K562 (cell line): ENCODE results near the gene OOEP. TPM values are rescaled to one million over a fixed set of nuclear protein-coding genes. Genes with fewer than 3 reads are reported as not detected.

Source experiments
- ATAC-seq: fragments of 200-7000 bp; cut with Tn5 transposase; 3 replicates; pipeline ENCODE4 v1.9.1; 2020; ENCODE audit warnings: moderate library complexity
- BruUV-seq: library from RNA; stranded (reverse); fragments of 400-500 nt; replicated peaks from 2 replicates; lab custom pipeline; 2021; lab: Mats Ljungman, UMichigan
- CTCF ChIA-PET: fragments of 300-600 bp; formaldehyde crosslinking; extraction: SDS; loops from one replicate; lab custom pipeline; 2021; ENCODE audit warnings: low intra/inter-chr PET ratio; lab: Yijun Ruan, JAX
- POLR2A ChIA-PET: fragments of 300-600, 350-650 bp; sonication (Branson Sonifier 250); formaldehyde crosslinking; extraction: SDS; loops from one replicate; lab custom pipeline; 2021; ENCODE audit warnings: antibody characterized with exemption, inconsistent platforms; lab: Yijun Ruan, JAX
- DNase-seq, 4 experiments: peaks; one replicate each; pipeline versions ENCODE4 v3.0.0 to v3.0.0-alpha.2; 2011 to 2018; ENCODE audit warnings: low spot score in 3 of 4, mixed read lengths in 3 of 4; ENCODE audit errors: extremely low read depth in 1 of 4
- FAIRE-seq: peaks from 2 replicates; lab custom pipeline; 2011; peaks lifted over from hg19 to GRCh38; lab: Jason Lieb, UNC
- H2AFZ ChIP-seq: 2 replicates; pipeline ENCODE4 v1.6.0; 2011; ENCODE audit warnings: low read depth, low read length, control low read depth, inconsistent platforms
- H3K27ac ChIP-seq: fragments of 200-600 bp; 3 replicates; pipeline ENCODE4 v1.8.0; 2011; ENCODE audit warnings: low read depth, mild to moderate bottlenecking, control low read depth, inconsistent platforms, low read length, moderate library complexity, mixed read lengths; ENCODE audit errors: extremely low read depth
- H3K27me3 ChIP-seq, 2 experiments: fragments of 300-600 bp in 1 of 2; 2 replicates in 1 of 2; 3 replicates in 1 of 2; pipeline versions ENCODE4 v1.6.0 to v1.8.0; 2011; ENCODE audit warnings: inconsistent platforms in 2 of 2, low read length in 2 of 2, mild to moderate bottlenecking in 1 of 2, mixed read lengths in 1 of 2, moderate library complexity in 1 of 2; ENCODE audit not compliant: control insufficient read depth in 2 of 2, insufficient read depth in 2 of 2
- H3K36me3 ChIP-seq: fragments of 300-600 bp; 3 replicates; pipeline ENCODE4 v1.8.0; 2011; ENCODE audit warnings: mild to moderate bottlenecking, low read length, inconsistent platforms; ENCODE audit not compliant: control insufficient read depth, insufficient read depth
- H3K4me1 ChIP-seq, 2 experiments: fragments of 200-600 bp in 1 of 2; replicated peaks in 1 of 2; 2 replicates in 1 of 2; 3 replicates in 1 of 2; pipeline versions ENCODE4 v1.5.1 to v1.8.0; 2011; ENCODE audit warnings: inconsistent platforms in 2 of 2, low read length in 2 of 2, mild to moderate bottlenecking in 1 of 2, mixed read lengths in 1 of 2, moderate library complexity in 1 of 2; ENCODE audit not compliant: control insufficient read depth in 2 of 2, insufficient read depth in 2 of 2
- H3K4me2 ChIP-seq: 2 replicates; pipeline ENCODE4 v1.6.1; 2011; ENCODE audit warnings: low read length, control low read depth, inconsistent platforms, mixed read lengths; ENCODE audit not compliant: insufficient read depth
- H3K4me3 ChIP-seq: fragments of 200-600 bp; sonication (generic), shearing (Covaris generic); 2 replicates; pipeline ENCODE4 v1.5.1; 2016; ENCODE audit warnings: control low read depth, inconsistent platforms
- H3K79me2 ChIP-seq: fragments of 200-600 bp; 3 replicates; pipeline ENCODE4 v1.8.0; 2011; ENCODE audit warnings: low read length, inconsistent platforms; ENCODE audit not compliant: control insufficient read depth, insufficient read depth
- H3K9ac ChIP-seq, 2 experiments: 2 replicates each; pipeline versions ENCODE4 v1.6.0 to v1.6.1; 2011; ENCODE audit warnings: low read depth in 2 of 2, low read length in 2 of 2, control low read depth in 1 of 2, inconsistent platforms in 1 of 2, mild to moderate bottlenecking in 1 of 2, mixed read lengths in 1 of 2; ENCODE audit not compliant: insufficient read depth in 1 of 2
- H3K9me1 ChIP-seq: one replicate; pipeline ENCODE4 v1.6.0; 2011; ENCODE audit warnings: inconsistent platforms, mild to moderate bottlenecking, low read length, moderate library complexity; ENCODE audit not compliant: control insufficient read depth, insufficient read depth
- H3K9me3 ChIP-seq: replicated peaks from 2 replicates; pipeline ENCODE4 v1.5.1; 2011; ENCODE audit warnings: low read depth, low read length, inconsistent platforms; ENCODE audit not compliant: control insufficient read depth, insufficient read depth
- H4K20me1 ChIP-seq: replicated peaks from 2 replicates; pipeline ENCODE4 v1.6.1; 2011; ENCODE audit warnings: low read length, inconsistent platforms, mixed read lengths; ENCODE audit not compliant: control insufficient read depth, insufficient read depth
- C11orf30 ChIP-seq: fragments of 450-650 bp; IDR thresholded peaks from 2 replicates; pipeline ENCODE4 v1.6.1; 2016; ENCODE audit warnings: low read depth, mild to moderate bottlenecking
- CHD4 ChIP-seq: fragments of 200-600 bp; sonication (generic); IDR thresholded peaks from 3 replicates; pipeline ENCODE4 v1.6.1; 2012; ENCODE audit warnings: low read depth, mild to moderate bottlenecking, mixed read lengths, low read length, inconsistent platforms; ENCODE audit not compliant: insufficient read depth, insufficient replicate concordance, poor library complexity, severe bottlenecking
- DMBX1 ChIP-seq: fragments of 250-450 bp; sonication (Bioruptor Pico); IDR thresholded peaks from 2 replicates; pipeline ENCODE4 v1.8.0; 2022; ENCODE audit warnings: inconsistent platforms, mild to moderate bottlenecking, moderate library complexity, borderline replicate concordance
- FOXK2 ChIP-seq, 2 experiments: fragments of 450-650 bp; IDR thresholded peaks in 1 of 2; conservative IDR thresholded peaks in 1 of 2; 2 replicates each; pipeline ENCODE4 v1.6.1; 2016; ENCODE audit warnings: low read depth in 2 of 2, mild to moderate bottlenecking in 1 of 2
- GABPB2 ChIP-seq: fragments of 250-450 bp; sonication (Bioruptor Pico); conservative IDR thresholded peaks from 2 replicates; pipeline ENCODE4 v1.5.1; 2021; ENCODE audit warnings: mild to moderate bottlenecking
- JUND ChIP-seq, 2 experiments: IDR thresholded peaks; 2 replicates in 1 of 2; 3 replicates in 1 of 2; pipeline ENCODE4 v1.6.1; 2011; ENCODE audit warnings: borderline replicate concordance in 2 of 2, low read depth in 2 of 2, low read length in 2 of 2, improper control_type of control experiment in 1 of 2, missing biosample characterization in 1 of 2, missing genetic modification characterization in 1 of 2, missing genetic modification reagents in 1 of 2
- LCOR ChIP-seq: sonication (generic); formaldehyde crosslinking; IDR thresholded peaks from 2 replicates; pipeline ENCODE4 v1.8.0; 2022; ENCODE audit warnings: mild to moderate bottlenecking, missing genetic modification reagents
- NFIC ChIP-seq: fragments of 450-650 bp; IDR thresholded peaks from 2 replicates; pipeline ENCODE4 v1.6.1; 2017; ENCODE audit warnings: mild to moderate bottlenecking, inconsistent platforms
- NRF1 ChIP-seq, 2 experiments: fragments of 450-650 bp; IDR thresholded peaks in 1 of 2; conservative IDR thresholded peaks in 1 of 2; 2 replicates each; pipeline ENCODE4 v1.6.1; 2014; ENCODE audit warnings: mild to moderate bottlenecking in 2 of 2
- RB1 ChIP-seq: fragments of 450-650 bp; IDR thresholded peaks from 2 replicates; pipeline ENCODE4 v1.6.1; 2017; ENCODE audit warnings: low read depth, mild to moderate bottlenecking
- RHOXF2B ChIP-seq: fragments of 250-450 bp; sonication (Bioruptor Pico); conservative IDR thresholded peaks from 2 replicates; pipeline ENCODE4 v1.5.1; 2021
- SETDB1 ChIP-seq: IDR thresholded peaks from one replicate; pipeline ENCODE4 v1.6.1; 2012; ENCODE audit warnings: low read length, control low read depth, inconsistent platforms
- SP2 ChIP-seq: IDR thresholded peaks from 2 replicates; pipeline ENCODE4 v1.6.1; 2011; ENCODE audit warnings: mild to moderate bottlenecking, low read depth, low read length, moderate library complexity; ENCODE audit not compliant: poor library complexity, severe bottlenecking; ENCODE audit errors: extremely low read depth
- TRIM24 ChIP-seq, 2 experiments: fragments of 450-650 bp; IDR thresholded peaks; 2 replicates each; pipeline ENCODE4 v1.6.1; 2016
- ZNF146 ChIP-seq: IDR thresholded peaks from one replicate; pipeline ENCODE4 v1.6.1; 2018; ENCODE audit warnings: missing compliant biosample characterization; ENCODE audit not compliant: unreplicated experiment
- ZNF23 ChIP-seq: fragments of 250-450 bp; sonication (Bioruptor Pico); IDR thresholded peaks from 2 replicates; pipeline ENCODE4 v1.4.0; 2020; ENCODE audit warnings: mild to moderate bottlenecking
- ZNF785 ChIP-seq: fragments of 250-450 bp; sonication (Bioruptor Pico); IDR thresholded peaks from 2 replicates; pipeline ENCODE4 v1.4.0; 2020; ENCODE audit warnings: mild to moderate bottlenecking
- ZNF830 ChIP-seq: fragments of 250-450 bp; sonication (Bioruptor Pico); IDR thresholded peaks from 2 replicates; pipeline ENCODE4 v1.5.0; 2021; ENCODE audit warnings: mild to moderate bottlenecking
- WGBS: fragments of 100-300 bp; shearing (Covaris generic); methylation state at CpG from one replicate; pipeline ENCODE4 v1.1.6; 2016; ENCODE audit warnings: low coverage, mixed read lengths; ENCODE audit not compliant: insufficient coverage; ENCODE audit errors: missing lambda C conversion rate; 5-methylcytosine and 5-hydroxymethylcytosine counted together
- in situ Hi-C: fragments of 300-500 bp; cut with MboI; formaldehyde crosslinking; loops from 4 replicates; pipeline ENCODE4 v1.15.0; 2018; ENCODE audit warnings: inconsistent platforms, mixed read lengths
- intact Hi-C: fragments of 100-400 bp; cut with micrococcal nuclease; formaldehyde crosslinking; loops from 2 replicates; pipeline ENCODE4 v1.14.2; 2022
- polyA plus RNA-seq, 8 experiments: library from polyadenylated mRNA; depleted of rRNA in 4 of 8; stranded (reverse) in 5 of 8; unstranded in 3 of 8; fragments of >200 nt; fragmentation: Nextera tagmentation in 2 of 8; fragmentation: Illumina TruSeq in 1 of 8; extraction: Ambion mirVana in 2 of 8; extraction: Trizol in 1 of 8; gene quantifications; 2 replicates each; pipeline versions ENCODE4 v1.2.1 to v1.2.3, GENCODE V29; 2011 to 2014; ENCODE audit warnings: inconsistent platforms in 1 of 8, missing spikeins in 1 of 8
- total RNA-seq, 7 experiments: library from RNA; depleted of rRNA in 6 of 7; stranded (reverse); fragments of >200 nt in 6 of 7; fragmentation: Illumina TruSeq in 2 of 7; extraction: Trizol in 2 of 7; gene quantifications; 2 replicates each; pipeline versions ENCODE4 v1.2.1 to v1.2.3, GENCODE V29; 2011 to 2021; ENCODE audit warnings: low replicate concordance in 1 of 7
- TF ChIP-seq, protein P1 (sequence below): IDR thresholded peaks from 2 replicates; pipeline ENCODE4 v1.6.1; 2012; ENCODE audit warnings: low read depth, low read length, improper control_type of control experiment, borderline replicate concordance
- TF ChIP-seq, protein P2 (sequence below): IDR thresholded peaks from 2 replicates; pipeline ENCODE4 v1.6.1; 2016; ENCODE audit warnings: missing genetic modification characterization, missing compliant biosample characterization

OOEP gene
- total and polyA plus RNA-seq, 9 of the 15 experiments (the other 6 are each of a cell fraction or from before 2014, with no cell fraction given) = not detected

DNA sequence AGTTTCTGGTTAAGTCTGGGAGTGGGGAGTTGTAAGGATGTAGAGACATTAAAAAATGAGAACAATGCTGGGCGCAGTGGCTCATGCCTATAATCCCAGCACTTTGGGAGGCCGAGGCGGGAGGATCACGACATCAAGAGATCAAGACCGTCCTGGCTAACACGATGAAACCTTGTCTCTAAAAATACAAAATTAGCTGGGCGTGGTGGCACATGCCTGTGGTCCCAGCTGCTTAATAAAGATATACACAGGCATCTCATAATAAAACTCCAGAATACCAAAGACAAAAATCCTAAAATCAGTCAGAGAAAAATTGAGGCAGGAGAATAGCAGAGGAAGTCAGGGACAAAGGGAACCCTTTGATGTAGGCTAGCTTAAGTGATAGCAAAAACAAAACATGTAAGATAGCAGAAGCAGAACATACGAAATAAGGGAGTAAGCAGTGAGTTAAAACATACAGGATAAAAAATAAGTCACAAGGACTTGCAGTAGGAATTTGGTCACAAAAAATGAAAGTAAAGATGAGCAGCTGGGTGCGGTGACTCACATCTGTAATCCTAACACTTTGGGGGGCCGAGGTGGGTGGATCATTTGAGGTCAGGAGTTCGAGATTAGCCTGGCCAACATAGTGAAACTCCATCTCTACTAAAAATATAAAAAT is 48.5 kb upstream of the OOEP start:
- FAIRE-seq (peak; percentile 49), ATAC-seq (no peak), DNase-seq (peak in 1 of 4 experiments; percentile 41)
- 26% methylated on average over 11 of the region's 11 CpGs for WGBS
- intact Hi-C loops = no loop called here
- Histone ChIP-seq H3K4me2 (peak overlapping the region; percentile 63), H3K27me3 (no peaks in the 10 kb centered on the region), H3K36me3 (no peaks in the 10 kb centered on the region), H3K9me3 (no peaks in the 10 kb centered on the region), H3K4me3 (no peak overlapping the region), H3K9me1 (no peaks in the 10 kb centered on the region), H3K9ac (peak overlapping the region in 1 of 2 experiments; percentile 29; a peak in 1 of 4 replicates), H3K79me2 (no peaks in the 10 kb centered on the region), H3K27ac (peak overlapping the region; percentile 43; the same call in 1 of the 3 replicates), H4K20me1 (no peaks in the 10 kb centered on the region), H2AFZ (peak overlapping the region; percentile 89), H3K4me1 (peaks cover 10 to 20% of the 10 kb centered on the region in 2 experiments; a peak in 4 of 5 replicates)
- in situ Hi-C loops = no loop called here
- POLR2A ChIA-PET = interaction anchor here (1.2 kb wide), 1 partner anchor 44 kb away, joined by 3 read pairs; no protein-coding TSS in a partner anchor
- CTCF ChIA-PET = no interaction called here
- no TSS peak for BruUV-seq
- TF ChIP-seq RB1 (no peak), NFIC (0 out of 2 replicates have a peak, but pooled peaks have one; percentile 13), DMBX1 (CRISPR knock-in tag) (no peak), ZNF830 (no peak), LCOR (CRISPR knock-in tag) (no peak), CHD4 (no peak), ZNF23 (CRISPR knock-in tag) (no peak), NRF1 (conservative IDR thresholded peaks at IDR 0.05 in 1 of 2, IDR thresholded peaks at IDR 0.05 in 1 of 2) (no peak), GABPB2 (CRISPR knock-in tag) (no peak), SP2 (no peak), ZNF785 (CRISPR knock-in tag) (no peak), TRIM24 (IDR thresholded peaks at IDR 0.05) (no peak), JUND (IDR thresholded peaks at IDR 0.05; ENCODE audit: borderline replicate concordance, low read depth, low read length) (peak; percentile 52; the same call in 1 of the 2 replicates), JUND (tag; IDR thresholded peaks at IDR 0.05; ENCODE audit: borderline replicate concordance, low read depth, low read length) (peak; percentile 10; the same call in 1 of the 3 replicates), RHOXF2B (CRISPR knock-in tag) (no peak), SETDB1 (no peak), ZNF146 (CRISPR knock-in tag) (no peak), FOXK2 (conservative IDR thresholded peaks at IDR 0.05 in 1 of 2, IDR thresholded peaks at IDR 0.05 in 1 of 2; ENCODE audit: low read depth in 2 of 2) (peak in 1 of 2 experiments; percentile 42; a peak in 1 of 4 replicates), C11orf30 (no peak)
- TF ChIP-seq, protein P1, sequence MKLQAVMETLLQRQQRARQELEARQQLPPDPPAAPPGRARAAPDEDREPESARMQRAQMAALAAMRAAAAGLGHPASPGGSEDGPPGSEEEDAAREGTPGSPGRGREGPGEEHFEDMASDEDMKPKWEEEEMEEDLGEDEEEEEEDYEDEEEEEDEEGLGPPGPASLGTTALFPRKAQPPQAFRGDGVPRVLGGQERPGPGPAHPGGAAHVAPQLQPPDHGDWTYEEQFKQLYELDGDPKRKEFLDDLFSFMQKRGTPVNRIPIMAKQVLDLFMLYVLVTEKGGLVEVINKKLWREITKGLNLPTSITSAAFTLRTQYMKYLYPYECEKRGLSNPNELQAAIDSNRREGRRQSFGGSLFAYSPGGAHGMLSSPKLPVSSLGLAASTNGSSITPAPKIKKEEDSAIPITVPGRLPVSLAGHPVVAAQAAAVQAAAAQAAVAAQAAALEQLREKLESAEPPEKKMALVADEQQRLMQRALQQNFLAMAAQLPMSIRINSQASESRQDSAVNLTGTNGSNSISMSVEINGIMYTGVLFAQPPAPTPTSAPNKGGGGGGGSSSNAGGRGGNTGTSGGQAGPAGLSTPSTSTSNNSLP = no peak
- TF ChIP-seq, protein P2, sequence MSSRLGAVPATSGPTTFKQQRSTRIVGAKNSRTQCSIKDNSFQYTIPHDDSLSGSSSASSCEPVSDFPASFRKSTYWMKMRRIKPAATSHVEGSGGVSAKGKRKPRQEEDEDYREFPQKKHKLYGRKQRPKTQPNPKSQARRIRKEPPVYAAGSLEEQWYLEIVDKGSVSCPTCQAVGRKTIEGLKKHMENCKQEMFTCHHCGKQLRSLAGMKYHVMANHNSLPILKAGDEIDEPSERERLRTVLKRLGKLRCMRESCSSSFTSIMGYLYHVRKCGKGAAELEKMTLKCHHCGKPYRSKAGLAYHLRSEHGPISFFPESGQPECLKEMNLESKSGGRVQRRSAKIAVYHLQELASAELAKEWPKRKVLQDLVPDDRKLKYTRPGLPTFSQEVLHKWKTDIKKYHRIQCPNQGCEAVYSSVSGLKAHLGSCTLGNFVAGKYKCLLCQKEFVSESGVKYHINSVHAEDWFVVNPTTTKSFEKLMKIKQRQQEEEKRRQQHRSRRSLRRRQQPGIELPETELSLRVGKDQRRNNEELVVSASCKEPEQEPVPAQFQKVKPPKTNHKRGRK (tag) = no peak
